ENCODE results near the gene TRIP13.

DNA sequence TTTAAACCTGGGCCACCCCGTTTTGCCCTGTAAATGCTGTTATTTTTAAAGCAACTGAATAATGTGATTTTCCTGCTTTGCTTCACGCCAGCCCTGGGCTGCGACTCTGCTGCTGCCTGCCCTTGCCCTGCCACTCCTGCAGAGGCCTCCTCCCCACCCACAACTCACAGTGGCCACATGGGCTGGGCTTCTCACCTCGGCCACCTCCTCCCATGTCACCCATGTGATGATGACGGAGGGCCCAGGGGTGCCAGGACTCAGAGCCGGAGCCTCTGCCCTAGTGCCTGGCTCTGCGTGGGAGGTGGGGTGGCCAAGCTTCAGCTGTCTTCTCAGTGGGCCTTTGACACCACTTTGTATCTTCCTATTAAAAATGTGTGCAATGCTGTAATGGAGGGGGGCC, 67.9 kb downstream of the TRIP13 start:
- TF ChIP-seq, protein P1, sequence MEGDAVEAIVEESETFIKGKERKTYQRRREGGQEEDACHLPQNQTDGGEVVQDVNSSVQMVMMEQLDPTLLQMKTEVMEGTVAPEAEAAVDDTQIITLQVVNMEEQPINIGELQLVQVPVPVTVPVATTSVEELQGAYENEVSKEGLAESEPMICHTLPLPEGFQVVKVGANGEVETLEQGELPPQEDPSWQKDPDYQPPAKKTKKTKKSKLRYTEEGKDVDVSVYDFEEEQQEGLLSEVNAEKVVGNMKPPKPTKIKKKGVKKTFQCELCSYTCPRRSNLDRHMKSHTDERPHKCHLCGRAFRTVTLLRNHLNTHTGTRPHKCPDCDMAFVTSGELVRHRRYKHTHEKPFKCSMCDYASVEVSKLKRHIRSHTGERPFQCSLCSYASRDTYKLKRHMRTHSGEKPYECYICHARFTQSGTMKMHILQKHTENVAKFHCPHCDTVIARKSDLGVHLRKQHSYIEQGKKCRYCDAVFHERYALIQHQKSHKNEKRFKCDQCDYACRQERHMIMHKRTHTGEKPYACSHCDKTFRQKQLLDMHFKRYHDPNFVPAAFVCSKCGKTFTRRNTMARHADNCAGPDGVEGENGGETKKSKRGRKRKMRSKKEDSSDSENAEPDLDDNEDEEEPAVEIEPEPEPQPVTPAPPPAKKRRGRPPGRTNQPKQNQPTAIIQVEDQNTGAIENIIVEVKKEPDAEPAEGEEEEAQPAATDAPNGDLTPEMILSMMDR (conservative IDR thresholded peaks at IDR 0.05; ENCODE audit: low read depth in 2 of 2) = no peak
- TF ChIP-seq EZH2 (IDR thresholded peaks at IDR 0.05; ENCODE audit: low read depth, unreplicated experiment) = no peak
- no peak for TF ChIP-seq CREB1 (CRISPR knock-in tag; IDR thresholded peaks at IDR 0.05; ENCODE audit: low read depth)
- TF ChIP-seq ZNF114 (CRISPR knock-in tag; IDR thresholded peaks at IDR 0.05) = no peak
- no peak for TF ChIP-seq ZNF331 (CRISPR knock-in tag; IDR thresholded peaks at IDR 0.05; ENCODE audit: low read depth)
- no peak for TF ChIP-seq POLR2AphosphoS5 (IDR thresholded peaks at IDR 0.05; ENCODE audit: low read depth)
- TF ChIP-seq, protein P2, sequence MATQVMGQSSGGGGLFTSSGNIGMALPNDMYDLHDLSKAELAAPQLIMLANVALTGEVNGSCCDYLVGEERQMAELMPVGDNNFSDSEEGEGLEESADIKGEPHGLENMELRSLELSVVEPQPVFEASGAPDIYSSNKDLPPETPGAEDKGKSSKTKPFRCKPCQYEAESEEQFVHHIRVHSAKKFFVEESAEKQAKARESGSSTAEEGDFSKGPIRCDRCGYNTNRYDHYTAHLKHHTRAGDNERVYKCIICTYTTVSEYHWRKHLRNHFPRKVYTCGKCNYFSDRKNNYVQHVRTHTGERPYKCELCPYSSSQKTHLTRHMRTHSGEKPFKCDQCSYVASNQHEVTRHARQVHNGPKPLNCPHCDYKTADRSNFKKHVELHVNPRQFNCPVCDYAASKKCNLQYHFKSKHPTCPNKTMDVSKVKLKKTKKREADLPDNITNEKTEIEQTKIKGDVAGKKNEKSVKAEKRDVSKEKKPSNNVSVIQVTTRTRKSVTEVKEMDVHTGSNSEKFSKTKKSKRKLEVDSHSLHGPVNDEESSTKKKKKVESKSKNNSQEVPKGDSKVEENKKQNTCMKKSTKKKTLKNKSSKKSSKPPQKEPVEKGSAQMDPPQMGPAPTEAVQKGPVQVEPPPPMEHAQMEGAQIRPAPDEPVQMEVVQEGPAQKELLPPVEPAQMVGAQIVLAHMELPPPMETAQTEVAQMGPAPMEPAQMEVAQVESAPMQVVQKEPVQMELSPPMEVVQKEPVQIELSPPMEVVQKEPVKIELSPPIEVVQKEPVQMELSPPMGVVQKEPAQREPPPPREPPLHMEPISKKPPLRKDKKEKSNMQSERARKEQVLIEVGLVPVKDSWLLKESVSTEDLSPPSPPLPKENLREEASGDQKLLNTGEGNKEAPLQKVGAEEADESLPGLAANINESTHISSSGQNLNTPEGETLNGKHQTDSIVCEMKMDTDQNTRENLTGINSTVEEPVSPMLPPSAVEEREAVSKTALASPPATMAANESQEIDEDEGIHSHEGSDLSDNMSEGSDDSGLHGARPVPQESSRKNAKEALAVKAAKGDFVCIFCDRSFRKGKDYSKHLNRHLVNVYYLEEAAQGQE (IDR thresholded peaks at IDR 0.05; ENCODE audit: unreplicated experiment) = no peak
- TF ChIP-seq EZH2phosphoT487 (IDR thresholded peaks at IDR 0.05; ENCODE audit: unreplicated experiment) = no peak
- TF ChIP-seq, protein P3, sequence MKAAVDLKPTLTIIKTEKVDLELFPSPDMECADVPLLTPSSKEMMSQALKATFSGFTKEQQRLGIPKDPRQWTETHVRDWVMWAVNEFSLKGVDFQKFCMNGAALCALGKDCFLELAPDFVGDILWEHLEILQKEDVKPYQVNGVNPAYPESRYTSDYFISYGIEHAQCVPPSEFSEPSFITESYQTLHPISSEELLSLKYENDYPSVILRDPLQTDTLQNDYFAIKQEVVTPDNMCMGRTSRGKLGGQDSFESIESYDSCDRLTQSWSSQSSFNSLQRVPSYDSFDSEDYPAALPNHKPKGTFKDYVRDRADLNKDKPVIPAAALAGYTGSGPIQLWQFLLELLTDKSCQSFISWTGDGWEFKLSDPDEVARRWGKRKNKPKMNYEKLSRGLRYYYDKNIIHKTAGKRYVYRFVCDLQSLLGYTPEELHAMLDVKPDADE (IDR thresholded peaks at IDR 0.05) = no peak
- TF ChIP-seq JUNB (IDR thresholded peaks at IDR 0.05; ENCODE audit: unreplicated experiment) = no peak
- TF ChIP-seq NANOG (IDR thresholded peaks at IDR 0.05; ENCODE audit: borderline replicate concordance) = no peak
- TF ChIP-seq STAT1 (IDR thresholded peaks at IDR 0.05; ENCODE audit: unreplicated experiment) = no peak
- TF ChIP-seq, protein P4, sequence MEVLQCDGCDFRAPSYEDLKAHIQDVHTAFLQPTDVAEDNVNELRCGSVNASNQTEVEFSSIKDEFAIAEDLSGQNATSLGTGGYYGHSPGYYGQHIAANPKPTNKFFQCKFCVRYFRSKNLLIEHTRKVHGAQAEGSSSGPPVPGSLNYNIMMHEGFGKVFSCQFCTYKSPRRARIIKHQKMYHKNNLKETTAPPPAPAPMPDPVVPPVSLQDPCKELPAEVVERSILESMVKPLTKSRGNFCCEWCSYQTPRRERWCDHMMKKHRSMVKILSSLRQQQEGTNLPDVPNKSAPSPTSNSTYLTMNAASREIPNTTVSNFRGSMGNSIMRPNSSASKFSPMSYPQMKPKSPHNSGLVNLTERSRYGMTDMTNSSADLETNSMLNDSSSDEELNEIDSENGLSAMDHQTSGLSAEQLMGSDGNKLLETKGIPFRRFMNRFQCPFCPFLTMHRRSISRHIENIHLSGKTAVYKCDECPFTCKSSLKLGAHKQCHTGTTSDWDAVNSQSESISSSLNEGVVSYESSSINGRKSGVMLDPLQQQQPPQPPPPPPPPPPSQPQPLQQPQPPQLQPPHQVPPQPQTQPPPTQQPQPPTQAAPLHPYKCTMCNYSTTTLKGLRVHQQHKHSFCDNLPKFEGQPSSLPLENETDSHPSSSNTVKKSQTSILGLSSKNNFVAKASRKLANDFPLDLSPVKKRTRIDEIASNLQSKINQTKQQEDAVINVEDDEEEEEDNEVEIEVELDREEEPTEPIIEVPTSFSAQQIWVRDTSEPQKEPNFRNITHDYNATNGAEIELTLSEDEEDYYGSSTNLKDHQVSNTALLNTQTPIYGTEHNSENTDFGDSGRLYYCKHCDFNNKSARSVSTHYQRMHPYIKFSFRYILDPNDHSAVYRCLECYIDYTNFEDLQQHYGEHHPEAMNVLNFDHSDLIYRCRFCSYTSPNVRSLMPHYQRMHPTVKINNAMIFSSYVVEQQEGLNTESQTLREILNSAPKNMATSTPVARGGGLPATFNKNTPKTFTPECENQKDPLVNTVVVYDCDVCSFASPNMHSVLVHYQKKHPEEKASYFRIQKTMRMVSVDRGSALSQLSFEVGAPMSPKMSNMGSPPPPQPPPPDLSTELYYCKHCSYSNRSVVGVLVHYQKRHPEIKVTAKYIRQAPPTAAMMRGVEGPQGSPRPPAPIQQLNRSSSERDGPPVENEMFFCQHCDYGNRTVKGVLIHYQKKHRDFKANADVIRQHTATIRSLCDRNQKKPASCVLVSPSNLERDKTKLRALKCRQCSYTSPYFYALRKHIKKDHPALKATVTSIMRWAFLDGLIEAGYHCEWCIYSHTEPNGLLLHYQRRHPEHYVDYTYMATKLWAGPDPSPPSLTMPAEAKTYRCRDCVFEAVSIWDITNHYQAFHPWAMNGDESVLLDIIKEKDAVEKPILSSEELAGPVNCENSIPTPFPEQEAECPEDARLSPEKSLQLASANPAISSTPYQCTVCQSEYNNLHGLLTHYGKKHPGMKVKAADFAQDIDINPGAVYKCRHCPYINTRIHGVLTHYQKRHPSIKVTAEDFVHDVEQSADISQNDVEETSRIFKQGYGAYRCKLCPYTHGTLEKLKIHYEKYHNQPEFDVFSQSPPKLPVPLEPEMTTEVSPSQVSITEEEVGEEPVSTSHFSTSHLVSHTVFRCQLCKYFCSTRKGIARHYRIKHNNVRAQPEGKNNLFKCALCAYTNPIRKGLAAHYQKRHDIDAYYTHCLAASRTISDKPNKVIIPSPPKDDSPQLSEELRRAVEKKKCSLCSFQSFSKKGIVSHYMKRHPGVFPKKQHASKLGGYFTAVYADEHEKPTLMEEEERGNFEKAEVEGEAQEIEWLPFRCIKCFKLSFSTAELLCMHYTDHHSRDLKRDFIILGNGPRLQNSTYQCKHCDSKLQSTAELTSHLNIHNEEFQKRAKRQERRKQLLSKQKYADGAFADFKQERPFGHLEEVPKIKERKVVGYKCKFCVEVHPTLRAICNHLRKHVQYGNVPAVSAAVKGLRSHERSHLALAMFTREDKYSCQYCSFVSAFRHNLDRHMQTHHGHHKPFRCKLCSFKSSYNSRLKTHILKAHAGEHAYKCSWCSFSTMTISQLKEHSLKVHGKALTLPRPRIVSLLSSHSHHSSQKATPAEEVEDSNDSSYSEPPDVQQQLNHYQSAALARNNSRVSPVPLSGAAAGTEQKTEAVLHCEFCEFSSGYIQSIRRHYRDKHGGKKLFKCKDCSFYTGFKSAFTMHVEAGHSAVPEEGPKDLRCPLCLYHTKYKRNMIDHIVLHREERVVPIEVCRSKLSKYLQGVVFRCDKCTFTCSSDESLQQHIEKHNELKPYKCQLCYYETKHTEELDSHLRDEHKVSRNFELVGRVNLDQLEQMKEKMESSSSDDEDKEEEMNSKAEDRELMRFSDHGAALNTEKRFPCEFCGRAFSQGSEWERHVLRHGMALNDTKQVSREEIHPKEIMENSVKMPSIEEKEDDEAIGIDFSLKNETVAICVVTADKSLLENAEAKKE (CRISPR knock-in tag; IDR thresholded peaks at IDR 0.05) = no peak
